AG08395 (cell line): ENCODE measurements around the gene CIPC.

Source experiments
- DNase-seq: peaks from one replicate; pipeline ENCODE4 v3.0.0; 2012; ENCODE audit warnings: mixed read lengths, low spot score

The CIPC gene

DNA sequence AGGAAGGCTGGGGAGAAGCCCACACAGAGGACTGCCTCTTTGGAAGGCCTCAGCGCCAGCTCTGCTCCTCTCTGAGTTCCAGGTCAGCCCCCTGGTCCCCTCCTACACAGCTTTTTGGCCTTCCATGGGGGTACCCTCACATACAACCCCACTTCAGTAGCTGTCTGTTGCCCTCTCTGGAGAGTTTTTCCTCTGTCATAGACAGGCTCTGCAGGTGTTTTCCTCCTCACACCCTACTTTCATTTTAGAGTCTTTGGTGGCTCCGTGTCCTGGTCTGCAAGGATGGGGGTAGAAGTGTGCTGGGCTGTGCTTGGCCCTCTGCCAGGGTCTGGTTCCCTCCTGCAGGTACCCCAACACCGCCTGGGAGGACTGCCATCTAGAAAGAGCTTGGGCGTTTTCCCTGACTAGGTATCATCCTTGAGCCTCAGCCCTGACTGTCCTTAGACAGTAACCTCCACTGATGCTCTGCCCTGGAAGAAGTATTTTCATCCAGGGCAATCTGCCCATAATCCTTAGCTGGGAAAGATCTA is 28.5 kb downstream of the CIPC start:
- no peak for DNase-seq

DNA sequence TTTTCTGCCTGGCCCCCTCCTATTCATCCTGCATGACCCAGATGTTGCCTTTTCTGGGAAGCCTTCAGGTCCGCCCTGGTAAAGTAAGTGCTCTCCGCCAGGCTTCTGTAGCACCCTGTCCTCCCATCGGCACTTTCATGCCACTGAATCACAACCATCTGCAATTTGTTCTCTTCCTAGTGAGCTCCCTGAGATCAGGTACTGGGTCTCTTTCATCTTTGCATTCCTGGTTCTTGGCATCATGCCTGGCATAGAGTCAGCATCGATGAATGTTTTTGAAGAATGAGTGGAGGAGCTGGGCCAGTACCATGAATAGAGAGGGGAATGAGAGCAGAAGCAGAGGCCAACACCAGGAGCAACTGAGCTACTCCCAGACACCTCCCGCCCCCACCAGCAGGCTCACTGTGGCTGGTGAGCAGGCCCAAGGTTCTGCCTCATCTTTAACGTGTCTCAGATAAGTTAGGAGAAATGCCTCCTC is 30.4 kb downstream of the CIPC start:
- no peak for DNase-seq

DNA sequence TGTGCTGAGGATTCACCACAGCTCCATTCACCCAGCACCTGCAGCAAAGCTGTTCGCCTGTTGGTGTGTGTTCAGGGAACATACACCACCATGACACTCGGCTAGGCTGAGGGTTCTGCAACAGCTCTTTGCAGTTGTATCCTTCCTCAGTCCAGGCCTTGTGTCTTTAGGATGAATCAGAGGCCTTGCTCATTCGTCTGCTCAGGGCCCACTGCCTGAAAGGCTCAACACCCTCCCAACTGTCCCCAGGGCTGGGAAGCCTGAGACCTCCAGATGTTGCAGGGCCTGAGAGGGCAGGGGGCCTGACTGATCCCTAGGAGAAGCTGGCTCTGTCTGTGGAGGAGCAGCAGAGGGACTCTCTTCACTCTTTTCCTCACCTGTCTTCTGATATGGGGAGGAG is 32.3 kb downstream of the CIPC start:
- DNase-seq: no peak

DNA sequence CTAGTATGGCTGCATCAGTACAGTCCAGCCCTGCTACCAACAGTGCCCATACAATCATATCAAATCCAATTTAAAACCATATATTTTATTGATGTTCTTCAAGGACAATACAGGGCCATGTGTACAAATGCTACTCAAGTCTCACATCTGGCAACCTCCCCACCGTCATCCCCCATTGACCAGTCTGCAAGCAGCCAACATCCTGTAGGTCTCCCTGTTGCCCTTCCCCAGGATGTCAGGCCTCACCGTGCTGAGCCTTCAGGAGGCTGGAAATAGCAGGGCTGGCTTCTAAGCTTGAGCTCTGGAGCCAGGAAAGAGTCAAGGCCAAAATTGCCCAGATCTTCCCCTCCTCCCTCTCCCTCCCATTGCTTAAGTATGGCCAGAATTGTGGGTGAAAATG is 33.1 kb downstream of the CIPC start:
- DNase-seq: no peak

DNA sequence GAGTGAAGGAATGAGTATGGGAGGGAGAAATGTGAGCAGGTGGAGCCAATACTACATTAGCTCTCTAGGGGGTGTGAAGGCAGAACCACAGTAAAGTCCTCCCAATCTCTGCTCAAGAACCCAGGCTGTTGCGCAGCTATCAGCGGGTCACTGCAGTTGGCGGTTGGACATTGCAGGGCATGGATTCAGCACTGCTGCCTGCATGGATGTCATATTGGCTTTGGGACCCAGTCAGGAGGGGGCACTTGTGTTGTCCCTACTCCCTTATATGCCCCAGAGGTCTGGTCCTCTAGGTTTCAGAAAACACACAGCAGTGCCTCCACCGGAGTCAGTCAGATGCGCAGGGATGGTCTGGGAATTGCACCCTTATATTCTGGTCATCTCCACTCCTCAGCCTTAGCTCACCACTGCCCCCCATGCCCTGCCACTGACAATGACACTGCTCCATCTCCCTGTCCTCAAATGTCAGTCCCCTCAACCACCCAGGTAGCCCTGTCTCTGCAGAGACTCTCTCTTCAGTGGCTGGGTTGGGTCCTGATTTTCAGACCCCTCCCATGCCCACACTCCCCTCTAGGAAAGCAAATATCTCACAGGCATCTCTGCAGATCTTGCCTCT is 33.9 kb downstream of the CIPC start:
- DNase-seq: no peak

DNA sequence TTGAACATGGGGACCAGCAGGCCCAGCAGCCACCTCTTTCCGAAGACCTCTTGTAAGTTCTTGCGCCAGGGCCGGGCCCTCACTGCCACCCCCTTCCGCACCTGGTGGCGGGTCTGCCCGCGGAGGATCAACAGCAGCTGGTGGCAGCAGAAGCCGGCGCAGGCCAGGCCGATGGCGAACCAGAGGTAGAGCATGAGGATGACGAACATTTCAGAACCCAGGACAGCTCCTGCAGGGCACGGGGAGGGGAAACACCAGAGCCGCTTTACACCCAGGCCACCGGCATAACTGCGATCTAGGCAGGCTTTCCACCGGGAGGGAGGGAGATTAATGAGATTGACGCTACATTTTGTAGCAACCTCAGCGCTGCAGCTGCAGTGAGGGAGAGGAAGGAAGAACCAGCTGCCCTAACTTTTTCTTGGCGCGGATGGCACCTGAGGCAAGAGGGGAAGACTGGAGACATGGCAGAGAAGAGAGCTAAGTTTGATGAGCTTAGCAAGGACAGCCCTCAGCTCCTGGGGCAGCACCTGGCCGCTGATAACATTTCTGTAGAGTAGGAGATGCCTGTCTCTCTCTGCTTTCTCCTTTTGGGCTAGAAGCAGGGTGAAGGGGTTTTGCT is 35.8 kb downstream of the CIPC start:
- DNase-seq: peak; percentile 73

DNA sequence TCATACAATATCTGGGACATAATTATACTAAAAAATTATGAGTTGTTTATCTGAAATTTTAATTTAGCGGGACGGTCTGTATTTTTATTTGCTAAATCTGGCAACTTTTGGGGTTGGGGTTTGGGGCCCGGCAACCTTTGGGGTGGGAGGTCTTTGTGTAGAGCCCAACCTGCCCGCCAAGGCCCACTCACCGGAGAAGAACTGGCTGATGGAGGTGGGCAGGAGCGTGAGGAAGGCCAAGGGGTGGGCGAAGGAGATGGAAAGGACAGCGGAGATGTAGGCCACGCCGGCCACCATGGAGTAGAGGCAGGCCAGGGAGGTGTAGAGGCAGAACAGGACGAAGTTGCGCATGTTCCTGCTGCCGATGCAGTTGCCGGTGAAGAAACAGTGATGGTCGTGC is 41.0 kb downstream of the CIPC start:
- no peak for DNase-seq

DNA sequence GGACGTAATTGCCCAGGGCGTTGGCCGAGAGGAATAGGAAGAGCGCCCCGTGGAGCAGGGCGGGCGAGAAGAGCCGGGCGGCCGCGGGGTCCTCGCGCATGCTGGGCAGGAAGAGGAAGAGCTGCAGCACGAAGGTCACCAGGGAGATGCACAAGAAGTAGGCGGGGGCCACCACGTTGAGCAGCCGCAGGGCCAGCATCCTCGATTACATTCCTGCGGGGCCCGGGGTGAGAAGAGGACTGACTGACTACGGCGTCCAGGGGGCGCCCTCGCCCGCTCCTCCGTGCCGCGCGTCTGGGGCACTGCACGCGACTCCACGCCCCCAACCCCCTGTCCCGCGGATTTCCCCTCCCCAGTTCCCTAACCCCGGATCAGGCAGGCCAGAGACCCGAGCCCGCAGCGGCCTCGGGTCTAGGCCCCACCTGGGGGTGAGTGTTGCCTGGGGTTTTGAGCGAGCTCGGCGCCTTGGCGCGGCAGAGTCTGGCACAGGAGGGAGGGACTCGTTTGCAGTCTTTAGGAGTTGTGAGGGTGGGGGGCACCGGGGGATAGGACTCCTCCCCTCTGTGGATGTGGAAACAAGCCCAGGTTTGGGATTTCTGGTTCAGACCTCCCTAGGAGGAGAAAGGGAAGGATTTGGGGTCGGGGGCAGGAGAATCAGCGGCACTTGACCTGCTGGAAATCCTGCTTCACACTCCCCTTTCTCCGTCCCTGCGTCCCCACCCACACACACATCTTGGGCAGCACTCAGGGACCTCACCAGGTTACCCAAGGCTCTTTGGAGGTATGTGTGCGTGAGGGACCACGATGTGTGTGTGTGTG is 41.7 kb downstream of the CIPC start:
- DNase-seq: peak; percentile 35

DNA sequence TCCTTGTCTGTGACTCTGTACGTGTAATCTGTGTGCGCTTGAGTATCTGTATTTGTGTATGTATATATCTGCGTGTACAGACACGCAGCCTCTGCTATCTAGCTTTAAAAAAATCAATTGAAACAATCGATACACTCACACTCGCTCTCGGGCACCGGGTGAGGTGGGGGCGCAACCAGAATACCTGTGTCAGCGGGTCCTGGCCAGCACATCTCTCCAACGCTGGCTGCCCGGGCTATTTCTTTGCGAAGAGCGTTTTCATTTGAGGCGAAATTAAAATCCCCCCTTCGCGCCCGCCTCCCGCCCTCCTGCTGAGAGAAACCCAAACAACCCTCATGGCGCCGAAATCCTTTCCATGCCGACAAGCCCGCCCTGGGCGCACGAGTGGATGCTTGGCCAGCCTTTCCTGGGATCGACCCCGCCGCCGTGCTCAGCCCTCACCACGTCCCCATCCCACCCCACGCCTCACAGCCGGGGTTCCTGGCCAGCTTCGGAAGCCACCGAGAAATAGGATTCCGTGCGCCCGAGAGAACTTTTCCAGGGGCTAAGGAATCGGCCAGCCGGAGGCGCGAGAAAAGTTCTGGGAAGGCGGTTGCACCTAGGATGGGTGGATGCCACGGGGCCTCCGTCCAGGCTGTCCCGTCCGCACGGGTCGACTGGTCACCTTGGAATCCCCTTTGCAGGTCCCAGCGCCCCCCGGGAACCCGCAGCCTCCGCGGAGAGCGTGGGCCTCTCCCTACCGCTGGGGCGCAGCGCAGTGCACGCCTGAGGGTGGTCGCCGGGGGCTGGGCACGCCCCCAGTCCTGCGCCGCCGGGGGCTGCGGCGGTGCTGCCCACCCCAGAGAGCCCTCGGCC is 42.5 kb downstream of the CIPC start:
- DNase-seq: no peak

DNA sequence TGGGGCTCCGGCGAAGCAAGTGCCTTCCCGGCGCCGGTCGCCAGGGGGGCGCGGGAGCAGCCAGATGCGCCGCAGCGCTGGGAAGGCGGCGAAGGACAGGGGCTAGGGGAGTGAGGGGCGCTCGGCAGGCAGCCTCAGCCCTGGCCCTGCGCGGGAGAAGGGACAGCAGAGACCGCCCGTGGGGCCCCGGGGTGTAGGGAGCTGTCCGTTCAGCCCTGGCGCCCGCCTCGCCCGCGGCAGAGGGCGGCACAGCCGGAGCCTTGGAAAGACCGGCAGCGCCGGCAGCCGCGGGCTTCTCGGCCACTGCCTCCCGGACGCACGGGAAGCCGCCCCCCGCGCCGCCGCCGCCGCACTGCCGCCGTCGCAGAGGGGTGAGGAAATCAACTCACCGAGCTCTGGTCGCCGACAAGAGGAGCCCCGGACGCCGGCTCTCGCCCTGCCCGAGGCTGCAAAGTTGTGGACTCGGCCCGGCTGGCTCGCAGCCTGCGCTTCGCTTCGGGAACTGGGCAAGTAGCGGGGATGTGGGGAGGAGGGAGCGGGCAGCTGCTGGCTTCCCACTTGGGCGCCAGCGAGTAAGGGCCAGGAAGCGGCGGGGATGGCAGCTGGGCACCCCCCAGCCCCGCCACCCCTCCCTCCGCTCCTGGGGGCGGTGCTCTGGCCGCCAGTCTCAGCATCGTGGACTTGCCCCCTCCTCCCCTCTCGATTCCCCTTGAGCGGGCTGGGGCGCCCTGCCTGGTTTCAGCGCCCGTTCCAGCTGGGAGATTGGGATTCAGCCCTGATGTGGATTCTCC is 43.4 kb downstream of the CIPC start, which contains the start of gene ZDHHC22:
TSS of gene ZDHHC22 (minus strand) at position 578 of the 791 bp plus-strand sequence. CDS start 2,053 bp downstream, outside the sequence.
- peak; percentile 32 for DNase-seq

DNA sequence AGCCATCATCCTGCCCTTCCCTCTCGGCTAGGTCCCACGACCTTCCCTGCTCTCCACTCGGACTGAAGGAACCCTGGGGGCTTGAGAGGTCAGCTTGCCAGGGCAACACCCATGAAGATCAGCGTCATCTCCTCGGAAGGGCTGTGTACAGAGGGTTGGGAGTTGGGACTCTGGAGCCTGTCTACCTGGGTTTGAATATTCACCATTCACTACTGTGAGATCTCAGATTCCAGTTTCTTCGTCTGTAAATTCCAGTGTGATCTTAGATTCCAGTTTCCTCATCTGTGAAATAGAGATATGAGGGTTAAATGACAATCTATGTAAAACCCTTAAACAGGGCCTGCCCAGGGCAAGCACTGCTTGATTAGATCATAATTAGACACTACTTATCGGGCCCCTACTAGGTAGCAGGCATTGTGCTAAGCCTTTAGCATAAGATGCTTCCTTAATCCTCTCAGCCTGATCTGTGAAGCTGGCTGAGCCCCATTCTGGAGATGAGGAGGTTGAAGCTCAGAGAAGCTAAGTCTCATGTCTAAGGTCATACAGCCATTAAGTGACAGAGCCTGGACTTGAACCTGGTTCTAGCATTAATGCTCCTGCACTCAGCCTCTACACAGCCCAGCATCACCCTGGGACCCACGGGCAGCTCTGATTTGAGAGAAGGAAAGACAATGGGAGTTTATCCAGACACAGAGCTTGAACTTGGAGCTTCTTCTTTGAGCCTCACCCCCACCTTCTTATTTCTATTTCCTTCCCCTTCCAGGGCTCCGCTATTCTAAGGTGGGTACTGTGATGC is 44.1 kb downstream of the CIPC start:
- no peak for DNase-seq

DNA sequence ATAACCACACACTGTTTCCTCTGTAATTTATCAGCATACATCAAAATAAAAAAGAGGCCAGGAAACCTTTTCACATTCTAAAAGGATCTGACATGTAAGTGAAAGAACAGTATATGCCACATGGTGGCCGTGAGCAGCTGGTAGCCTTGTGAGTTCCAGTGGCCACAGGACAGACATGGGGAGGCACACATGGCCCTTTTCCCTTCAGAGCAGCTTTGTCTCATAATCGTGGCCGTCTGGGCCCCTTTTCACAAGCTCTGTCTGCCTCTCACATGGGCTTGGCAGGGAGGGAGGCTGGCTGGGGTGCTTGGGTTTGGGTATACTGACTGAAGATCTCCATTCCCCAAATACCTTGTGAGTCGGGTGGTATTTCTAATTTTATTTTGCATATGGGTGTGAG is 45.0 kb downstream of the CIPC start:
- DNase-seq: no peak

DNA sequence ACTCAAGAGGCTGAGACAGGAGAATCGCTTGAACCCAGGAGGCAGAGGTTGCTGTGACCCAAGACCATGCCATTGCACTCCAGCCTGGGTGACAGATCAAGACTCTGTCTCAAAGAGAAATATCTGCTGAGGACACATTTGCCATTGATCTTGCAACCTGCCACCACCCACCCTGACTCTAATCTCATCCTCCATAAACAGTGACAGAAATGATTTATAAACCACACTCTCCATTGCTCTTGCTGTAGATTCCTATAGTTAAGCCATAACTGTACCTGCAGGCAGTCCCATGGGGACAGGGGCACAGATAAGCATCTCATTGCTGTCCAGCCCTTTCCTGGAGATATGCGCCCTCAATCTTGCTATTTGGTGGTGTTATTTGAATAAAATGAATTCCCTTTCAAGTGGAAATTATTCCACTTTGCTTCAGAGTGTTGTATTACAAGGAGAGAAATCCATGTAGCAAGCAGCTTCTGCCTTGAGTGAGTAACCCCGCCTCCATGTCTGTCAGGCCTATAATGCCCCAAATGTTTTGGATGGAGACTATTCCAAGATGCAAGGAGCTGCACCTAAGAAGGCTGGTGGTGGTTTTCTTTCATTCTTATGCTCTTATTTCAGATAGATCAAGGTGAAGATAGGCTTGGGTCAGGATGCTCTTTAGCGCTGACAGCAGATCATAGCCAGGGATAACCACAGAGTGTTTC is 46.5 kb downstream of the CIPC start:
- DNase-seq: no peak

DNA sequence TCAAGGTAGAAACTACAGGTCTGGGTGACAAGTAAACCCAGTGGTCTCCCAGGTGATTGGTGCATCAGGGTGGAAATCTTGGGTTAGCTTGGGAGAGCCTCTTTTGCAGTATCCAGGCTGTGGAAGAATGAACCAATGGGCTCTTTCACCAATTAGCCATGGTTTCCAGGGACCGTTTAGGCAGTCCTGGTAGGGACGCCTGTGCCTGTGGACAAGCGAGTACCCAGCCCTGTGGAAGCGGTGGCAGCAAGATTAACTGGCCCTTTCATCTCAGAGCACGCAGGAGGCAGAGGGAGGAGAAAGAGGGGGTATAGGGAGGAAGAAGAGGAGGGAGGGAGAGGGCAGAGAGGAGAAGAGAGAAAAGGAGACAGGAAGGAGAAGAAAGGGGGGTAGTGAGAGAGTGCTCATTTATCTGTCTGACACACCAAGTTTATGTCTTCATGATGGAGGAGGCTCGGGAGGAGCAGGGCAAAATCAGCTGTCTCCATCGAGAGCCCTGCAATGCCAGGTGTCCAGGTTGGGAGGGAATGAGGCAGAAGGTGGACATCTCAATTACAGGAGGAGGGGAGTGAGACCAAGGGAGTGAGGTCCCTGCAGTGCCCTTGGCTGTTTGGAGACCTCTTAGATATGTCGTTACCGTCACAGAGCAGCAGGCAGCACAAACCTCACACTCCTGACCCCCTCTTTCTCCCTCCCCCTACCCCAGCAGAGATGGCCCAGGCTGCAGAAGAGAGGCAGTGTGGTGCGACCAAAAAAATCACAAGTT is 48.1 kb downstream of the CIPC start:
- no peak for DNase-seq

DNA sequence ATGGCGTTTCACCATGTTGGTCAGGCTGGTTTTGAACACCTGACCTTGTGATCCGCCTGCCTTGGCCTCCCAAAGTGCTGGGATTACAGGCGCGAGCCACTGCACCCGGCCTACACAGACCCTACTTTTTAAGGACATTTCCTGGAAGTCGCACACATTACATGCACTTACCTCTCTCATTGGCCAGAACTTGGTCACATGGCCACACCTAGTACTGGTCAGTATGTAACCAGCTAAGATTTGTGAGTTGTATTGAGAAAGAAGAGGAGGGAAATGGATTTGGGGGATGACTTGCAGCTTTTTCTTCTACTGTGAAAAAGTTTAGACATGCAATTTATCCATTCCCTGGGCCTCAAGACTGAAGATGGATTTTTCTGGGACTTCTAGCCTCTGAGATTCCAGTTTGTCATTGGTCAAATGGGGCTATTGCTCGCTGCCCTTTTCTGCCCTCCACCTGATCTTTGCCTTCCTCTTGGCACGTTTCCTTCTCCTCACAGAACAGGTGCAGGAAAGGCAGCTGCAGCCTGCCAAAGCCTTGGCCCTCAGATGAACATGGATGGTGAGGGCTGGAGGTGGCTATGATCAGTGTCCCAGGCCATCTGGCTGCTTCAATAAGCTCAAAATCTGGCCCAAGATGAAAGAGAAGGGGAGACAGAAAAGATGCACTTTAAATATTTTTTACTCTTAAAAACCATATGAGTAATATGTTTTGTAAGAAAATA is 50.6 kb downstream of the CIPC start:
- DNase-seq: no peak

DNA sequence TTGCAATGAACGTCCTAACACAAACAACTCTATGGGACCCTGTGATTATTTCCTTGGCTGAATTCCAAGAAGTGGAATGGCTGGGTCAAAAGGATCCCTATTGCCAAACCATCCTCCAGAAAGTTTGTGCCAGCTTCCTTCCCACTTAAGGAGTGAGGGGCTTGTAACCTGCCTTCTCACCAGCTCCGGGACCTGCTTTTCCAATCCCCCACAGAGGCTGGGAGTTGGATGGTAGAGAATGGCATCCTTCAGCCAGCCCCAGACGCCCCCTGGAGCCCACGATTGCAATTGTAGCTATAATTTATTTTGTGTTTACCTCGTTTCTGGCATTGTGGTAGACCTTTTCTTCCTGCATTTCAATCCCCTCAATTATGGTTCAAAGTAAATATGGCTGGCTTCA is 53.2 kb downstream of the CIPC start:
- no peak for DNase-seq

DNA sequence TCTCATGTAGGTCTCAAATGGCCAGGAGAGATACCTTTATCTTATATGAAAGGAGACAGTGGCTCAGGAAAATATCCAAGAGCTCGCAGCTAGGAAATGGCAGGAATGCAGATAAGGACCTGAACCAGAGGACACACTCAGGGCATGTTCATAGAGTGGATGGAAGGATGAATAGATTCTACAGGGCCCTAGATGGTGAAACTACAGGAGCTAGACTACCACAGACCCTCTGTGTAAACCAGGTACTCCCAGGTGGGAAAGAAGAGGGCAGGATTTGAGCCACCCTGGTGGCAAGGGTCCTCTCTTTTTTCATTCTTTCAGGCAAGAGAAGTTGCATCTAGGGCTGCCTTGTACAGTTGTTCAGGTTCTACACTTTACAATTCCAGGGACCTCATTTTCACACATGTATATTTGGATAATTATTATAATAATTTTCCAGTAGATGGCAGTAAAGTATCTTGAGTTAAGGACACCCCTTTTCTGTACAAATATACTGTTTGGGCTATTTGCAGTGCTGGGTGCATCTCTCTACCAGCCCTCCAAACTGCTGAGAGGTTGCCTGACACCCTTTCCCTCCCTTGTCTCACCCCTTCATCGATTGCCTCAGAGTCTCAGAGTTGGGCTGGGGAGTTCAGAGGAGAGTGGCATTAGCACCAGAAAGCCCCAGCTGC is 54.0 kb downstream of the CIPC start:
- DNase-seq: peak; percentile 67

DNA sequence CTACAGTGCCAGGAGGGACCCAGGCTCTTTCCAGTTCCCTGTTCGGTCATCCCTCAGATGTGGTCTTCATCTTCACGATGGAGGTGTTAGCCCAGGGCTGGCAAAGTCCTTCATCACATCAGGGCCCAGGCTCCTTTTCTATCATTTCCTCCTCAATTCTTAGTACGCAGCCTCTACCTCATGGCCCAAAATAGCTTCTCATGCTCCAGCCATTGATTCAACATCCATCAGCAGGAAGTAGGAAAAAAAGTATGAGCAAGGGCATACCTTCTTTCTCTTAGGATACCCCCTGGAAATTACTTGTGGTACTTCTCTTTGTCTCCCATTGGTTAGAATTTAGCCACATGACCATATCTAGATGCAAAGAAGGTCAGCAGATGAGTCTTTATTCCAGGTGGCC is 55.7 kb downstream of the CIPC start:
- no peak for DNase-seq
